GM18951 (cell line): ENCODE data around the gene JAG1.
"Not testable (repeated sequence)": the region's sequence is repeated elsewhere in the genome, so short reads cannot be mapped to it uniquely, and the experiment has no call there.

ENCODE experiments used
- POLR2A ChIP-seq: IDR thresholded peaks from 4 replicates; pipeline ENCODE4 v1.6.1; 2011; ENCODE audit warnings: mild to moderate bottlenecking; ENCODE audit not compliant: insufficient read length, insufficient read depth; ENCODE audit errors: extremely low read depth
- in situ Hi-C: fragments of 300-500 bp; cut with MboI; formaldehyde crosslinking; loops from one replicate; pipeline ENCODE4 v1.12.0; 2022; ENCODE audit warnings: low sequenced_read_pairs, mixed read lengths, inconsistent platforms; ENCODE audit not compliant: unreplicated experiment

JAG1 gene

DNA sequence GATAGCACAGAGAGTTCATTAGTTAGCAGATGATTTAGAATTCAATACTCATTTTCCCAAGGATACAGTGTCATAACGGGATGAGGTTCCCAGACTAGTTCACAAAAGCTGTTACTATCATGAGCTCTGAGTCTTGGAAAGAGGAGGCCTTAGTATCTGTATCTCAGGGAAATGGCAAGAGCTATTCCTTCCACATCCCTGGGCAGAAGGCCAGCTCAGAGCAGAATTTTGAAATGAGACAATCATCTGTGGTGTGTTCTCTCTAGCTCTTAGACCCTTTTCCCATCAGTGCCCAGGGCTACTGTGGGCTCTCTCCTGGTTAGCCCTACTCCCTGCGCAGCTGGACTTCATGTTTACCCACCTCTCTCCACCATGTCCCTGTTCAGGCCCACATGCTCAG is 64.5 kb downstream of the JAG1 start:
- no peak for TF ChIP-seq POLR2A
- in situ Hi-C loops, result no loop called here

DNA sequence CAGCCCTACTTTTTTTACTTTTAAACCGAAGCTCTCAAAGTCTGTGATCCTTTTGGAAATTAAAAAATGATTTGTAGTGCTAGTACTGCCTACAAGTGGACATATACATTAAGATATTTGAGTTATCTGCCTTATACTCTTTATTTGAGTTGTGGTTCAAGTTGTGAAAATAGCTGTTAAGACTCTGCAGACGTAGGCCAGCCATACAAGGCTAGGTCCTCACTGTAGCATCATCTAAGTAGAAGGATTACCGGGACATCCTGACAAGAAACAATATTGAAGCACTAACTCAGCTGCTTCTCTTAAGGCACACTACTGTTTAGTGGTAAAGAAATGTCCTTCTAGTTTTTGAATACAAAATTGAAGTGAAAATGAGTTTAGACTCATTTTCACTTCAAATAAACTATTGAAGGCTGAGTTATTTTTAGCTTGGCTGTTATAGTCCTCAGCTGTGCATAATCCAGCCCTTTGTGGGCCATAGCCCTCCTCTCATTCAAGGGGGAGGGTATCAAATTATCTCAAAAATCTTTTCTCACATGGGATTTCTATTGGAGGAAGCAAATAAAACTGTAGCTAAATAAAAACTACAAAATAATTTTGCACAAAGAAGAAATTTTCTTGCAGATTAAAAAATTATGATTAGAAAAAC is 68.1 kb downstream of the JAG1 start:
- in situ Hi-C loops, result no loop called here
- TF ChIP-seq POLR2A, result no peak

DNA sequence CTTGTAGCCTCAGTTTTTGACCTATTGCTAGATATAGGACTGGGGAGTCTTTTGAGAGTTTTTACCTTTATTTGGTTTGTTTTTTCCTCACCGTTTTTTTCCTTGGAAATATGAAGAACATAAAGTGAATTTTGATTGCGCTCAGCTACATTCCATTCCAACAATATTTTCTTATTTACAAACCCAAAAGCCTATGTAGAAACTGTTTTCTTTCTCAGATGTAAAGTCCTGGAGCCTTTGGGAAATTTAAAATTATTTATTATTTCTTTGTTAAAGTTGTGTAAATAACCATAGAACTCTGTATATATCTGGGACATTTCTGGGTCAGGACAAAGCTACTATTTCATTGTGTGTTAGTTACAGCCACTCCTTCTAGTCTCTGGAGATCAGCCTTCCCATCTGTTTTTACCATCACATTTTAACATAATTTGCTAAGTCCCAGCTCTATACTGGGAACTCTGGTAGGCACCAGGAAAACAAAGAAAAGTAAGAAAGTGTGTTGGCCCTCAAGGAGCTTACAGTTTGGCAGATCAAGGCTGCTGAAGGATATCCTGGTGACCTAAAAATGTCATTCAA is 68.8 kb downstream of the JAG1 start:
- no peak for TF ChIP-seq POLR2A
- in situ Hi-C loops, result no loop called here

- in situ Hi-C loops, result no loop called here
- TF ChIP-seq POLR2A, result no peak
These were observed 69.6 kb downstream of the JAG1 start for GRCh38 chr20:10603971-10604864.

GRCh38 chr20:10603378-10603777 is 70.4 kb downstream of the JAG1 start:
- in situ Hi-C loops, result no loop called here
- no peak for TF ChIP-seq POLR2A

DNA sequence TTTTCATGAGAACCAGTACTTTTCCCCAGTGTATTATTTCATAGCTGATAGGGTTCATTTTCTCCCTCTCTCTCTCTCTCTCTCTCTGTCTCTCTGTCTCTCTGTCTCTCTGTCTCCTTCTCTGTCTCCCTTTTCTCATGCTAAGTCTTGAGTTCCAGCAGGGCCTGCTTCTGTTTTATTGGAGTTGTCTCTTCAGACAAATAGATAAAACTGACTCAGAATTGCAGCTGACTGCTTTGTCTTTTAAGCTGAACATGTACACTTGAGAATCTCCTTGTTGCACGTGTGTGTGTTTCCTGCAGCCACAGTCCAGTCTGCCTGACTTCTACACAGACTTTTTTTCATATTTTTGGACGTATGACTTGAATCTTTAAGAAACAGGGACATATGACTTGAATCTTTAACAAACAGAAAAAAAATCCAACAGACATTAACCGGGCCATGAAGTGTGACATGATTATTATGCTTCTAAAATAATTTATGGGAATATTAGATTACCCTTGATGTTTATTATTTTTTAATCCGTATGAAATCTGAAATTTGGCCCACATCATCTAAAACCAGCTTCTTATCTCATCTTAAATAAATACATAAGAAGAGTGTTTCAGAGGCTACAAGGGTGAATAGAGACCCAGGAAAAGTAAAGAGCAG is 71.5 kb downstream of the JAG1 start:
- in situ Hi-C loops, result no loop called here
- TF ChIP-seq POLR2A, result no peak

DNA sequence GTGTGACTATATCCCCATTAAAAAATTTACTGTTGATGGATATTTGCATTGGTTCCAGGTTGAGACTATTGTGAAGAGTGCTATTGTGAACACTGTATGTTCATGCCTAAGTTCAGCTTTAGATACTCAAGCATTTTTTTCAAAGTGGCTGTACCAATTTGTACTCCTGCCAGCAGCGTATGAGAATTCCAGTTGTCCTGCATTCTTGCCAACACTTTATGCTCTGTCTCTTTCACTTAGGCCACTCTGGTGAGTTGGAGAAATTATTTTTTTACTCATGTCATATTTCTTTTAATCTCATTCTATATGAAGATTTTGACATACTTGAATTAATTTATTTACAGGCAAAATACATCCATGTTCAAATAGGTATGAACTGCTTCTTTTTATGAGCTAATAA is 76.2 kb downstream of the JAG1 start:
- in situ Hi-C loops, result no loop called here

DNA sequence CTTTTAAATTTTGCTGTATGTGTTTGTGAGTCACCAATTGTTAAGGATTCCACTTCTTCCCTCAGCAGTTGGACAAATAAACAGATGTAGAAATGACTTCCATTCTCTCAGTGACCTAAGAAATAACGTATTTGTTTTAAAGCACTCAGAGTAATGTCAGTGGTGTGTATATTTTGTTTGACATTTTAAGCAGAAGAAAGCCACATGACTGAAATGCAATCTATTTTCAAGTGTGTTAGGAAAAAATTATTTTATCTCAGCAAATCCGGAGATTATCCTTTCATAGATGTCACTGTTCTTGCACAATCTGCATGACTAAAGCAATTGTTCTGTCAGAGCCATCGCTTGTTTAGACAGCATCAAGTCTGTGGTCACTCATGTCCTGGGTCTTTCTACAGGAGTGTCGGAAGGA is 77.1 kb downstream of the JAG1 start:
- in situ Hi-C loops, result no loop called here
- TF ChIP-seq POLR2A, result no peak

More for the DNA sequence above, 76.2 kb downstream of the JAG1 start:
- no peak for TF ChIP-seq POLR2A

GRCh38 chr20:10595985-10596384 is 77.8 kb downstream of the JAG1 start:
- in situ Hi-C loops, result no loop called here
- no peak for TF ChIP-seq POLR2A

- in situ Hi-C loops, result no loop called here
- TF ChIP-seq POLR2A, result no peak
These were observed 78.5 kb downstream of the JAG1 start for GRCh38 chr20:10595266-10595665.

GRCh38 chr20:10594296-10594868 is 79.4 kb downstream of the JAG1 start:
- TF ChIP-seq POLR2A, result no peak
- in situ Hi-C loops, result no loop called here

- in situ Hi-C loops, result no loop called here
- no peak for TF ChIP-seq POLR2A
These were observed 81.8 kb downstream of the JAG1 start for GRCh38 chr20:10591946-10592521.

DNA sequence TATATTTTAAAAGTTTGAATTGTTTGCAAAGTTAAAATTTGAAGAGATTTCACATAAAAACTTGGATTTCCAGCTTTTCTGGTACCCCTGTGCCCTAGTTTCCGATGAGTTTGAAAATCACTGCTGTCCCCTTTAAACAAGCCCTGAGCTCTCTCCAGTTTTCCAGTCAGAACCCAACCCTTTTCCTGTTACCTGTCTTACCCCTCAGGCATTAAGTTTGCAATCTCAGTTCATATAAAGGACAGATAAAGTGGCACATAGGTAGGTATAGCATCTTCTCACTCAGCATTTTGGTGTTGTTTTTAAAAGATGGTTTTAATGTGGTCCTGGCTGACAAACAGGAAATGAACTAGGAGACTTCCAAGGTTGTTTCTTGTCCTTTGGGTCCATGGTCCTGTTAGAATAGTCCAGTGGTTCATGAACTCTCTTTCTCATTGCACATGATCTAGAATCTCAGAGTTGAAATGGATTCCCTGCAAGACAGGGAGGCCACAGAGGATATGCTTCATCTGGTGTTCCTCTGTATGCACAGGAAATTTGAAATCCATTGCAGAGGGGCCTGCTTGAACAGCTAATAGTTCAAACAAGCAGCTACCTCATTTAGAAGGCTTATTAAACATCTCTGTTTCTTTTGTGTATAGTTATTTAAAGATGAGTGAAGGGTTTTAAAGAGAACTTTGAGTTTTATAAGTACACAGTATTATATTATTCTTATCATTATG is 82.7 kb downstream of the JAG1 start:
- in situ Hi-C loops, result no loop called here
- TF ChIP-seq POLR2A, result no peak

GRCh38 chr20:10590446-10590845 is 83.4 kb downstream of the JAG1 start:
- in situ Hi-C loops, result not testable (repeated sequence)
